ENCODE results near the gene MARCO.
"Not testable (repeated sequence)": the region's sequence is repeated elsewhere in the genome, so short reads cannot be mapped to it uniquely, and the experiment has no call there.

The MARCO gene

GRCh38 chr2:118929059-118929458, 12.9 kb upstream of the MARCO start:
- DNase-seq, result no peak

GRCh38 chr2:118932949-118933348, 9.0 kb upstream of the MARCO start:
- DNase-seq, result no peak

- DNase-seq, result no peak
These were observed 5.7 kb upstream of the MARCO start for GRCh38 chr2:118936306-118936705.

- no peak for DNase-seq
These were observed 5.1 kb upstream of the MARCO start for GRCh38 chr2:118936936-118937335.

GRCh38 chr2:118937817-118938216, 4.2 kb upstream of the MARCO start:
- DNase-seq, result no peak

GRCh38 chr2:118939994-118940393, 2.0 kb upstream of the MARCO start:
- no peak for DNase-seq

- DNase-seq, result no peak
These were observed 1.4 kb upstream of the MARCO start for GRCh38 chr2:118940486-118941120.

GRCh38 chr2:118943286-118943685, 1.3 kb downstream of the MARCO start:
- no peak for DNase-seq

GRCh38 chr2:118945881-118946280, 3.9 kb downstream of the MARCO start:
- DNase-seq, result no peak

GRCh38 chr2:118948266-118948665, 6.3 kb downstream of the MARCO start:
- DNase-seq, result not testable (repeated sequence)

GRCh38 chr2:118954297-118955060, 12.5 kb downstream of the MARCO start:
- no peak for DNase-seq

- no peak for DNase-seq
These were observed 23.7 kb downstream of the MARCO start for GRCh38 chr2:118965737-118966136.

- no peak for DNase-seq
These were observed 25.3 kb downstream of the MARCO start for GRCh38 chr2:118967124-118967880.

GRCh38 chr2:118968042-118968441, 26.0 kb downstream of the MARCO start:
- no peak for DNase-seq

- no peak for DNase-seq
These were observed 27.2 kb downstream of the MARCO start for GRCh38 chr2:118968961-118969733.

GRCh38 chr2:118969734-118970395, 27.9 kb downstream of the MARCO start:
- DNase-seq, result no peak

- DNase-seq, result no peak
These were observed 28.6 kb downstream of the MARCO start for GRCh38 chr2:118970396-118971135.

- no peak for DNase-seq
These were observed 29.5 kb downstream of the MARCO start for GRCh38 chr2:118971245-118972122.

- no peak for DNase-seq
These were observed 31.6 kb downstream of the MARCO start for GRCh38 chr2:118973542-118973951.

GRCh38 chr2:118974103-118974993, 32.4 kb downstream of the MARCO start:
- no peak for DNase-seq

All from NCI-H1436 treated with DMSO at 0.1 percent for 48 hours (cell line).